ENCODE results near the gene TNNI2. TPM values are rescaled to one million over a fixed set of nuclear protein-coding genes. Genes with fewer than 3 reads are reported as not detected.

The TNNI2 gene
- total and polyA plus RNA-seq, 10 donors: 2.3 to 21.8 (median 6.7) TPM

GRCh38 chr11:1827095-1827813 lies 11.5 kb upstream of the TNNI2 start:
- intact Hi-C loops (cut with DNase I; ENCODE audit: low total_unique reads): no loop called here
- Histone ChIP-seq H3K27me3 (replicated peaks in 1 of 7) (peaks cover 0 to 50% (median 3%) of the 10 kb centered on the region in 7 donors), H3K9me3 (no peaks in the 10 kb centered on the region), H3K36me3 (no peaks in the 10 kb centered on the region), H3K4me1 (peaks cover 0 to 51% (median 17%) of the 10 kb centered on the region in 6 donors), H3K4me3 (no peak overlapping the region), H3K27ac (peak overlapping the region in 7 of 8 donors; percentile 13 to 76 (median 62))
- 69 to 83% (median 79%) methylated on average over 27 of the region's 27 CpGs for WGBS, 5 donors
- TF ChIP-seq CTCF (IDR thresholded peaks at IDR 0.05 in 8 of 11, conservative IDR thresholded peaks at IDR 0.05 in 3 of 11) (no peak), POLR2AphosphoS5 (IDR thresholded peaks at IDR 0.05) (peak; percentile 29 to 50 (median 39))
- no peak for DNase-seq

- no peak for DNase-seq
- no peak overlapping the region for H3K4me3 ChIP-seq
- peaks cover 0 to 57% (median 3%) of the 10 kb centered on the region in 7 donors for H3K27me3 ChIP-seq (replicated peaks in 1 of 7)
- intact Hi-C loops (cut with DNase I; ENCODE audit: low total_unique reads): no loop called here
- H3K9me3 ChIP-seq: no peaks in the 10 kb centered on the region
- H3K27ac ChIP-seq: peak overlapping the region in 4 of 8 donors; percentile 62 to 76 (median 69)
- H3K4me1 ChIP-seq: peaks cover 4 to 58% (median 24%) of the 10 kb centered on the region in 6 donors
- TF ChIP-seq CTCF (IDR thresholded peaks at IDR 0.05 in 8 of 11, conservative IDR thresholded peaks at IDR 0.05 in 3 of 11) (no peak), POLR2AphosphoS5 (IDR thresholded peaks at IDR 0.05) (no peak), POLR2A (IDR thresholded peaks at IDR 0.05) (no peak)
- H3K36me3 ChIP-seq: no peaks in the 10 kb centered on the region
- 80 to 92% (median 83%) methylated on average over 18 to 19 of the region's 19 CpGs for WGBS, 5 donors
These were observed 10.8 kb upstream of the TNNI2 start for GRCh38 chr11:1827931-1828330.

- H3K27ac ChIP-seq: no peak overlapping the region
- DNase-seq: no peak
- intact Hi-C loops (cut with DNase I; ENCODE audit: low total_unique reads): no loop called here
- no peaks in the 10 kb centered on the region for H3K9me3 ChIP-seq
- H3K27me3 ChIP-seq (replicated peaks in 1 of 7): peaks cover 0 to 62% (median 3%) of the 10 kb centered on the region in 7 donors
- H3K4me1 ChIP-seq: peaks cover 4 to 62% (median 24%) of the 10 kb centered on the region in 6 donors
- H3K36me3 ChIP-seq: no peaks in the 10 kb centered on the region
- no peak overlapping the region for H3K4me3 ChIP-seq
- WGBS, 5 donors: 84 to 86% (median 85%) methylated on average over 12 of the region's 12 CpGs
- TF ChIP-seq POLR2A (IDR thresholded peaks at IDR 0.05) (no peak), CTCF (IDR thresholded peaks at IDR 0.05 in 8 of 11, conservative IDR thresholded peaks at IDR 0.05 in 3 of 11) (no peak), POLR2AphosphoS5 (IDR thresholded peaks at IDR 0.05) (no peak)
These were observed 10.2 kb upstream of the TNNI2 start for GRCh38 chr11:1828542-1828941.

- no peak overlapping the region for H3K27ac ChIP-seq
These were observed 9.6 kb upstream of the TNNI2 start for GRCh38 chr11:1829039-1829820.

More at GRCh38 chr11:1829039-1829820, 9.6 kb upstream of the TNNI2 start:
- Histone ChIP-seq H3K9me3 (no peaks in the 10 kb centered on the region), H3K36me3 (no peaks in the 10 kb centered on the region), H3K27me3 (replicated peaks in 1 of 7) (peaks cover 0 to 62% (median 3%) of the 10 kb centered on the region in 7 donors), H3K4me3 (no peak overlapping the region), H3K4me1 (peaks cover 4 to 62% (median 24%) of the 10 kb centered on the region in 6 donors)
- TF ChIP-seq POLR2AphosphoS5 (IDR thresholded peaks at IDR 0.05) (no peak), POLR2A (IDR thresholded peaks at IDR 0.05) (no peak), CTCF (IDR thresholded peaks at IDR 0.05 in 8 of 11, conservative IDR thresholded peaks at IDR 0.05 in 3 of 11) (no peak)
- WGBS, 5 donors: 61 to 74% (median 64%) methylated on average over 11 of the region's 11 CpGs
- no peak for DNase-seq
- intact Hi-C loops (cut with DNase I; ENCODE audit: low total_unique reads): no loop called here

Measured in spleen (tissue), 11 donors.